ENCODE results near the gene ZNF668. TPM values are rescaled to one million over a fixed set of nuclear protein-coding genes. Genes with fewer than 3 reads are reported as not detected.

The ZNF668 gene
- total RNA-seq, 1 experiment from 2014 or later: 16.8 TPM

DNA sequence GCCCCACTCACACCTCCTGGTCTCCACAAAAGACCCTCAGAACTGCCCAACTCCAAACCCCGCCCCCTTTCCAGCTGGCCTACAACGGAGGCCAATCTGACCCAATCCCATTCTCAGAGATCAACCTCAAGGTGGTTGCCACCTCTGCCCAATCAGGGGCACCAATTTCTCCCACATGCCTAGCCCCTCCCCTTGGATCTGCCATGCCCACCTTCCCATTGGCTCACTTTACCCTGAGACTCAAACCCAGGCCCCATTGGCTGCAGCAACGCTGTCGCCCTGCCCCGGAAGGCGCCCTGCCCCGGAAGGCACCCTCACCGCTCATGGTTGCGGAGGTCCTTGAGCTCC is 10.6 kb downstream of the ZNF668 start:
- H3K27me3 ChIP-seq (ENCODE audit: insufficient read depth, low read length): no peaks in the 10 kb centered on the region
- CTCF ChIA-PET: no interaction called here
- no TSS peak for BruUV-seq (replicated peaks)

More for the DNA sequence above, 10.6 kb downstream of the ZNF668 start:
- DNase-seq (ENCODE audit: low read depth, low spot score) (no peak), ATAC-seq (peak; percentile 44; the same call in 1 of the 2 replicates)
- ChIA-PET POLR2A (no interaction called here), RAD21 (ENCODE audit: low non-redundant PET in 1 of 2, low total read pairs in 2 of 2, uncharacterized antibody in 2 of 2, unreplicated experiment in 2 of 2) (no interaction called here)
- intact Hi-C loops (cut with micrococcal nuclease): no loop called here
- TF ChIP-seq CEBPB (IDR thresholded peaks at IDR 0.05; ENCODE audit: low read depth) (no peak), CTCF (IDR thresholded peaks at IDR 0.05 in 2 of 3, conservative IDR thresholded peaks at IDR 0.05 in 1 of 3; ENCODE audit: borderline replicate concordance in 1 of 3, insufficient read depth in 1 of 3, low read depth in 2 of 3, low read length in 2 of 3) (no peak), JUND (IDR thresholded peaks at IDR 0.05) (no peak), FOSL1 (IDR thresholded peaks at IDR 0.05; ENCODE audit: low read depth) (no peak), EGR1 (IDR thresholded peaks at IDR 0.05; ENCODE audit: low read depth) (no peak), POLR2AphosphoS5 (IDR thresholded peaks at IDR 0.05; ENCODE audit: low read depth, low read length) (no peak), YY1 (IDR thresholded peaks at IDR 0.05; ENCODE audit: extremely low read depth, insufficient replicate concordance, low read depth, low read length) (no peak), RAD21 (IDR thresholded peaks at IDR 0.05; ENCODE audit: low read depth) (no peak), SIN3A (IDR thresholded peaks at IDR 0.05; ENCODE audit: low read depth) (no peak), SP1 (IDR thresholded peaks at IDR 0.05; ENCODE audit: low read depth) (no peak), ZNF274 (IDR thresholded peaks at IDR 0.05; ENCODE audit: low read depth, low read length) (no peak), ELF1 (IDR thresholded peaks at IDR 0.05; ENCODE audit: borderline replicate concordance, low read depth) (no peak), ZFX (IDR thresholded peaks at IDR 0.05) (no peak)
- TF ChIP-seq, protein P1, sequence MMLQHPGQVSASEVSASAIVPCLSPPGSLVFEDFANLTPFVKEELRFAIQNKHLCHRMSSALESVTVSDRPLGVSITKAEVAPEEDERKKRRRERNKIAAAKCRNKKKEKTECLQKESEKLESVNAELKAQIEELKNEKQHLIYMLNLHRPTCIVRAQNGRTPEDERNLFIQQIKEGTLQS (IDR thresholded peaks at IDR 0.05): no peak
- peaks cover 2 to 19% of the 10 kb centered on the region in 2 experiments; a peak in 2 of 4 replicates for H3K36me3 ChIP-seq (ENCODE audit: control insufficient read depth in 1 of 2, insufficient read depth in 2 of 2, low read length in 2 of 2)
- H3K4me2 ChIP-seq (ENCODE audit: low read length): no peak overlapping the region
- H3K4me1 ChIP-seq (ENCODE audit: control insufficient read depth in 1 of 2, insufficient read depth in 2 of 2, low read length in 2 of 2): peaks cover 0 to 10% of the 10 kb centered on the region in 2 experiments; a peak in 2 of 4 replicates
- H3K4me3 ChIP-seq (replicated peaks in 1 of 2; ENCODE audit: low read depth in 1 of 2, low read length in 2 of 2): no peak overlapping the region
- no peak overlapping the region for H2AFZ ChIP-seq (ENCODE audit: low read depth, low read length, poor library complexity, severe bottlenecking)
- H4K20me1 ChIP-seq (ENCODE audit: insufficient read depth): no peaks in the 10 kb centered on the region
- H3K9me3 ChIP-seq (ENCODE audit: control insufficient read depth in 1 of 2, insufficient read depth in 1 of 2, low read depth in 1 of 2, low read length in 2 of 2): no peaks in the 10 kb centered on the region
- H3K79me2 ChIP-seq (ENCODE audit: insufficient read depth, low read length): peaks cover 38% of the 10 kb centered on the region
- no peaks in the 10 kb centered on the region for H3K9me2 ChIP-seq (ENCODE audit: insufficient read depth)
- no peak overlapping the region for H3K27ac ChIP-seq (ENCODE audit: low read depth, low read length)
- no peak overlapping the region for H3K9ac ChIP-seq (ENCODE audit: low read length)
